ENCODE results near the gene IL17RA. TPM values are rescaled to one million over a fixed set of nuclear protein-coding genes. Genes with fewer than 3 reads are reported as not detected.
A peak's percentile ranks its signal among the peaks of the same experiment; 100 is the strongest.
"Not testable (repeated sequence)": the region's sequence is repeated elsewhere in the genome, so short reads cannot be mapped to it uniquely, and the experiment has no call there.

The IL17RA gene
- total RNA-seq (10 to 100 TPM in 4 of 5 donors, 1 to 10 TPM in 1; 6.2 to 19.1 (median 14.7) TPM), polyA plus RNA-seq (1 to 10 TPM; 3.2 to 3.8 (median 3.7) TPM)
- long read RNA-seq, donor 1, result 0 reads
- long read RNA-seq, donor 2, partial matches to known transcripts, result 0 of 12 reads
- long read RNA-seq, donor 2, other reads (novel, unspliced or antisense), result 12 of 12 reads
- long read RNA-seq, donor 3, result 0 reads
- long read RNA-seq, donor 4, result 0 reads
- long read RNA-seq, donor 5, result 0 reads
- long read RNA-seq, donor 6, result 0 reads
- long read RNA-seq, donor 7, result 0 reads
- long read RNA-seq, donor 8, result 0 reads
- long read RNA-seq, donor 9, result 0 reads
- long read RNA-seq, donor 10, result 0 reads

- intact Hi-C loops (cut with DNase I; ENCODE audit: low total_unique reads), result loop anchor here (10.0 kb wide), 1 partner anchor 90 kb away; no protein-coding TSS in a partner anchor
- Histone ChIP-seq H3K9me3 (no peaks in the 10 kb centered on the region), H3K4me1 (peaks cover 13 to 49% (median 39%) of the 10 kb centered on the region in 4 donors), H3K4me3 (peak within 1 kb of the TSS; percentile 73 to 96 (median 88)), H3K27ac (peak within 1 kb of the TSS; percentile 91 to 96 (median 95)), H3K36me3 (no peaks in the 10 kb centered on the region), H3K27me3 (no peaks in the 10 kb centered on the region)
- peak; percentile 94 to 96 for DNase-seq
- TF ChIP-seq POLR2A (IDR thresholded peaks at IDR 0.05) (peak in 1 of 4 donors; percentile 58), EP300 (IDR thresholded peaks at IDR 0.05) (no peak), CTCF (IDR thresholded peaks at IDR 0.05) (no peak), POLR2AphosphoS5 (IDR thresholded peaks at IDR 0.05) (peak; percentile 12 to 85 (median 78))
- WGBS, 5 donors, result 0 to 1% (median 1%) methylated on average over 28 to 68 of the region's 68 CpGs
Measured at GRCh38 chr22:17084554-17085276, at the start of gene IL17RA. TSS of gene IL17RA (plus strand) at chr22:17085000. CDS start at chr22:17085092, 92 bp downstream.

- Histone ChIP-seq H3K27me3 (peaks cover 0 to 37% (median 13%) of the 10 kb centered on the region in 3 donors), H3K27ac (no peak overlapping the region), H3K36me3 (no peaks in the 10 kb centered on the region), H3K9me3 (peaks cover 0 to 4% (median 0%) of the 10 kb centered on the region in 4 donors), H3K4me1 (peaks cover 0 to 13% (median 7%) of the 10 kb centered on the region in 4 donors), H3K4me3 (no peak overlapping the region)
- no peak for TF ChIP-seq POLR2A (IDR thresholded peaks at IDR 0.05)
- no peak for TF ChIP-seq EP300 (IDR thresholded peaks at IDR 0.05)
- no peak for TF ChIP-seq POLR2AphosphoS5 (IDR thresholded peaks at IDR 0.05)
- TF ChIP-seq CTCF (IDR thresholded peaks at IDR 0.05), result no peak
- WGBS, 5 donors, result 37 to 51% (median 44%) methylated on average over 4 of the region's 4 CpGs
- peak in 1 of 2 donors; percentile 57 for DNase-seq
- intact Hi-C loops (cut with DNase I; ENCODE audit: low total_unique reads), result no loop called here
Measured at GRCh38 chr22:17035246-17035645, 49.6 kb upstream of the IL17RA start.

GRCh38 chr22:17035976-17036841 lies 48.6 kb upstream of the IL17RA start:
- Histone ChIP-seq H3K4me1 (peaks cover 0 to 13% (median 7%) of the 10 kb centered on the region in 4 donors), H3K4me3 (peak overlapping the region; percentile 38 to 53 (median 46)), H3K27ac (peak overlapping the region; percentile 51 to 77 (median 66)), H3K27me3 (peaks cover 0 to 45% (median 13%) of the 10 kb centered on the region in 3 donors)
- DNase-seq, result peak in 1 of 2 donors; percentile 36
- H3K36me3 ChIP-seq; intact Hi-C loops (cut with DNase I; ENCODE audit: low total_unique reads); H3K9me3 ChIP-seq: not testable (repeated sequence)
- 12 to 26% (median 21%) methylated on average over 32 to 52 of the region's 56 CpGs for WGBS, 5 donors

- WGBS, 5 donors, result 20 to 60% (median 30%) methylated on average over 4 to 36 of the region's 56 CpGs
Measured at GRCh38 chr22:17036842-17037711, 47.7 kb upstream of the IL17RA start.

More at GRCh38 chr22:17036842-17037711, 47.7 kb upstream of the IL17RA start:
- H3K9me3 ChIP-seq; intact Hi-C loops (cut with DNase I; ENCODE audit: low total_unique reads); H3K36me3 ChIP-seq: not testable (repeated sequence)
- H3K27me3 ChIP-seq, result peaks cover 0 to 45% (median 13%) of the 10 kb centered on the region in 3 donors
- DNase-seq, result peak in 1 of 2 donors; percentile 49
- peak overlapping the region; percentile 38 to 53 (median 46) for H3K4me3 ChIP-seq
- H3K27ac ChIP-seq, result peak overlapping the region; percentile 51 to 77 (median 73)
- H3K4me1 ChIP-seq, result peaks cover 0 to 13% (median 8%) of the 10 kb centered on the region in 4 donors
